ENCODE measurements around the gene ALPP.

The ALPP gene

DNA sequence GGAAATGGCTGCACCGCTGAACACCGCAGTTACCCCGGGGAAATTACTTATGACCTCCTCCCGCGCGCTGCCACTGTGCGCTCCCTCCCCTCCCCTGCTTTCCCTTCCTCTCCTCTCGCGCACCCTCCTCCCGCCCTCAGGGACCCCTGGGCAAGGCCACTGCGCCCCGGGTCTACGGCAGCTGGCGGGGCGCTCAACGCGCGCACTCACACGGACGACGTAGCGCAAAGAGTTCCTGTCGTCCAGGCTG is 7.9 kb downstream of the ALPP start:
- Mint-ChIP-seq H3K27ac (no peak overlapping the region), H3K4me1 (peaks cover 5% of the 10 kb centered on the region), H3K36me3 (ENCODE audit: low read depth) (no peaks in the 10 kb centered on the region), H3K4me3 (peak overlapping the region; percentile 71), H3K9me3 (peaks cover 19% of the 10 kb centered on the region), H3K27me3 (ENCODE audit: low read depth, poor library complexity) (peaks cover 95% of the 10 kb centered on the region)
- TF ChIP-seq, protein P1, sequence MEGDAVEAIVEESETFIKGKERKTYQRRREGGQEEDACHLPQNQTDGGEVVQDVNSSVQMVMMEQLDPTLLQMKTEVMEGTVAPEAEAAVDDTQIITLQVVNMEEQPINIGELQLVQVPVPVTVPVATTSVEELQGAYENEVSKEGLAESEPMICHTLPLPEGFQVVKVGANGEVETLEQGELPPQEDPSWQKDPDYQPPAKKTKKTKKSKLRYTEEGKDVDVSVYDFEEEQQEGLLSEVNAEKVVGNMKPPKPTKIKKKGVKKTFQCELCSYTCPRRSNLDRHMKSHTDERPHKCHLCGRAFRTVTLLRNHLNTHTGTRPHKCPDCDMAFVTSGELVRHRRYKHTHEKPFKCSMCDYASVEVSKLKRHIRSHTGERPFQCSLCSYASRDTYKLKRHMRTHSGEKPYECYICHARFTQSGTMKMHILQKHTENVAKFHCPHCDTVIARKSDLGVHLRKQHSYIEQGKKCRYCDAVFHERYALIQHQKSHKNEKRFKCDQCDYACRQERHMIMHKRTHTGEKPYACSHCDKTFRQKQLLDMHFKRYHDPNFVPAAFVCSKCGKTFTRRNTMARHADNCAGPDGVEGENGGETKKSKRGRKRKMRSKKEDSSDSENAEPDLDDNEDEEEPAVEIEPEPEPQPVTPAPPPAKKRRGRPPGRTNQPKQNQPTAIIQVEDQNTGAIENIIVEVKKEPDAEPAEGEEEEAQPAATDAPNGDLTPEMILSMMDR (IDR thresholded peaks at IDR 0.05): no peak
- DNase-seq: no peak

DNA sequence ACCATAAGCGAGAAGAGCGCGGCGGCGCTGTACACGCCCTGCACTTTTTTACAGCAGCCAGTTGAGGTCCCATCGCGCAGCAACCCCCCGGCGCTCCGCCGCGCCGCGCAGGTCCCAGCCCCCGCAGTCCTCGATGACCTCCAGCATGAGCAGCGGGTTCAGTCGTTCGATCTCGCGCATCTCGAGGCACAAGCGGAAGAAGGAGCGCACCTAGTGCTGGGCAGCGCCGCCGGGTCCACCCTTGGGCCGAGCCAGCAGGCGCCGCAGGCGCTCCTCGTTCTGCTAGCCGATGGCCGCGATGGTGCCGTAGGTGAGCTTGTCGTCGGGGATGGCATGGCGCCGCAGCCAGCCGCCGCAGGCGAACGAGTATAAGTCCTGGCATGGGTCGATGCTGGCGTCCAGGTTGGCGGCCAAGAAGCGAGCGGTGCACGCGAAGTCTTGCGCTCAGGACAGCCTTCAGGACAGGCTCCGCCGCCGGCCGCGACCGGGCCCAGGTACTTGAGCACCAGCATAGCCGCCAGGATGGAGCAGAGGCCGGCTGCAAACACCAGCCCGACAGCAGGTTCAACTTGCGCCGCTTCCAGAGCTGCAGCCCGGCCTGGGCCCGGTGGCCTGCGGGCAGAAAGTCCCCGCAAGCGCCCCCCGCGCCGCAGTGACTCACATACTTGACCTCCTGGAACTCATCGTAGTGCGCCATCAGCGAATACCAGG is 8.3 kb downstream of the ALPP start:
- TF ChIP-seq, protein P1 (IDR thresholded peaks at IDR 0.05): no peak
- Mint-ChIP-seq H3K36me3 (ENCODE audit: low read depth) (no peaks in the 10 kb centered on the region), H3K4me1 (peaks cover 5% of the 10 kb centered on the region), H3K27me3 (ENCODE audit: low read depth, poor library complexity) (peaks cover 100% of the 10 kb centered on the region), H3K27ac (no peak overlapping the region), H3K4me3 (peak overlapping the region; percentile 71), H3K9me3 (peaks cover 19% of the 10 kb centered on the region)
- peak; percentile 61 for DNase-seq

DNA sequence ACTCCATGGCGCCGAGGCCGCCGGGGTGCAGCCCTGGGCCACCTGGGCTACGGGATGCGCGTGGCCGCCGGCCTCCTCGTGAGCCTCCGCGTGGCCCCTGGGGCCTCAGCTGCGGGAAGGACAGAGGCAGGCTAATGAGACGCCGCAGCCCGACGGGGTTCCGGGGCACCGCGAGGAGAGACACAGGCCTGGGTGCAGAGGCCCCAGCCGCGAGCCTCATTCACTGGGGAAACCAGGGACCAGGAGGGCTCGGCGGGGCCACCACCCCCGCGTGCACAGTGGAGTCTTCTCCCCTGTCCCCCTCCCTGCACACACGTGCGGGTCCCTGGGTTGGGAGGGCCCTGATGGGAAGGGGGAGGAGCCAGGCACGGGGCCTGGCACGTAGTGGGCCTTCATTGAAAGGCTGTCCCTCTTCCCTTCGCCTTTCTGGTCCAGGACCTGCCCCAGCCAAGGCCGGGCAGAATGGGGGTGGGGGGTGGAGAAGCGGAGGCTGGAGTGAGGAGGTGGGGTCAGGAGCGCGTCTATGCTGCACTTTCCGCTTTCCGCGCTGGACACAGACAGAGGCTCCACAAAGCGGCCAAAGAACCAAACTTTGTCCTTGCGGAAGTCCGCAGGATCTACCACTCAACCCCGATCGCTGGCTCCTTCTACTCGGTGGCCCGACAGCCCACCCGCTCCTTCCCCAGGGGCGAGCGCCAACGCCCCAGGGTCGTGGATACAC is 9.1 kb downstream of the ALPP start:
- TF ChIP-seq, protein P1 (IDR thresholded peaks at IDR 0.05): no peak
- Mint-ChIP-seq H3K27ac (no peak overlapping the region), H3K36me3 (ENCODE audit: low read depth) (no peaks in the 10 kb centered on the region), H3K9me3 (peaks cover 19% of the 10 kb centered on the region), H3K4me3 (no peak overlapping the region), H3K4me1 (peaks cover 5% of the 10 kb centered on the region), H3K27me3 (ENCODE audit: low read depth, poor library complexity) (peaks cover 98% of the 10 kb centered on the region)
- DNase-seq: no peak

DNA sequence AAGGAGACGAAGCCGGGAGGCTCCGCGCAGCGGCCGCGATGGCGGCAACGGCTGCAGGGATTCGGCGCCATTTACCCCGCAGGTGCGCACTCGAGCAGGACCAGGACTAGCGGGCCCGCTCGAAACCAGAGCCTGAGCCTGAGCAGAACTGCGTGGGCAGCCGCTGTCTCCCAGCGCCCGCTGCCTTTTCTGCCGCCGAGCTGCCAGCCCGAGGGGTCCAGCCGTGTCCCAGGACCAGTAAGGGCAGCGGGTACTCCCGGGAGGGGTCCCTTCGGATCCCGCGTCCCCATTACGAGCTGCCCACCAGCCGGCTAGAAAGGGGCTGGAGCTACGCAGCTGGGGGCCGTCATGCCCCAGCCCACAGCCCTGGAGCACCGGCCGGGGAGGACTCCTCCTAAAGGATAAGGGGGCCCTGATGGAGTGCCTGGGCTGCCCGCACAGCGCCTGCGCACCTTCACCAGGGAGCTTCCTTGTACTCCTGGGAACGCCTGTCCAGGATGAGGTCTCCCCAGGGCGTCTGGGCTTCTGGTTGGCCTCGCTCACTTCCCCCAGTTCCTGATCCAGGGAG is 9.9 kb downstream of the ALPP start:
- Mint-ChIP-seq H3K36me3 (ENCODE audit: low read depth) (no peaks in the 10 kb centered on the region), H3K27me3 (ENCODE audit: low read depth, poor library complexity) (peaks cover 94% of the 10 kb centered on the region)

DNA sequence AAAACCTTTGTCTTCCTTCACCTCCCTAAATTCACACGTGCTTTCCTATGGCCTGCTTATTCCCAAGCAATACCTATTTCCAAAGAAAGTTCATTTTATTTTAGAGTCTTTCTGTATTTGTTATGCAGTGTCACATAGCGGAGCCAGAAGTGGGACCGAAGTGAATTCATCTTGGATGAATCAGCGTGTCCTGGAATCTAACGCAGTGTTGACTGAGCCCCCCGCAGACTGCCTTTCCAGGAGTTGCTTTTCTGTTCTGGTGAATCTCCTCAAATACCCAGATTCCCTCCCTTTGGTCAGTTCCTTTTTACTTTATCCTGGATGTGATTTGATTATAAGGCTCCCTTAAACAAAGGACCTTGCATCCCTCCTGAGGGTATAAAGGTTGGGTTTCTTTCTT is 10.8 kb downstream of the ALPP start:
- Mint-ChIP-seq H3K27ac (no peak overlapping the region), H3K4me1 (peaks cover 5% of the 10 kb centered on the region)

More for the DNA sequence above, 9.9 kb downstream of the ALPP start:
- Mint-ChIP-seq H3K9me3 (peaks cover 19% of the 10 kb centered on the region), H3K4me3 (no peak overlapping the region), H3K4me1 (peaks cover 5% of the 10 kb centered on the region), H3K27ac (no peak overlapping the region)
- TF ChIP-seq, protein P1 (IDR thresholded peaks at IDR 0.05): no peak
- peak; percentile 46 for DNase-seq

More for the DNA sequence above, 10.8 kb downstream of the ALPP start:
- no peak for DNase-seq
- Mint-ChIP-seq H3K4me3 (peak overlapping the region; percentile 40), H3K27me3 (ENCODE audit: low read depth, poor library complexity) (peaks cover 91% of the 10 kb centered on the region), H3K36me3 (ENCODE audit: low read depth) (no peaks in the 10 kb centered on the region), H3K9me3 (peaks cover 15% of the 10 kb centered on the region)
- TF ChIP-seq, protein P1 (IDR thresholded peaks at IDR 0.05): no peak

Data from nephron progenitor cell (in vitro differentiated cells).